Activated naive CD4-positive, alpha-beta T cell treated with anti-CD3 and anti-CD28 coated beads, Interleukin-2, amount 50 U/mL, for 72 hours (primary cell): ENCODE results near the gene MSMO1. TPM values are rescaled to one million over a fixed set of nuclear protein-coding genes. Genes with fewer than 3 reads are reported as not detected.
A peak's percentile ranks its signal among the peaks of the same experiment; 100 is the strongest.

Experiments used
- ATAC-seq, 2 donors: fragments of 150-1000 bp; cut with Tn5 transposase; 2 replicates each; pipeline ENCODE4 v1.10.0; 2021; ENCODE audit warnings: mild to moderate bottlenecking in 2 of 2, moderate library complexity in 2 of 2
- DNase-seq, 2 donors: peaks; one replicate each; pipeline ENCODE4 v3.0.0; 2021 to 2022; ENCODE audit warnings: low spot score in 2 of 2
- H3K27ac Mint-ChIP-seq, 2 donors: one replicate each; pipeline ENCODE4 v1.8.0; 2022; ENCODE audit warnings: mild to moderate bottlenecking in 2 of 2, mixed read lengths in 2 of 2
- H3K36me3 Mint-ChIP-seq, 2 donors: one replicate each; pipeline ENCODE4 v1.8.0; 2022; ENCODE audit warnings: mixed read lengths in 2 of 2
- H3K9me3 Mint-ChIP-seq, 2 donors: one replicate each; pipeline ENCODE4 v1.8.0; 2022; ENCODE audit warnings: mixed read lengths in 2 of 2
- total RNA-seq, 2 donors: library from RNA; stranded (reverse); gene quantifications; one replicate each; pipeline ENCODE4 v1.2.3, GENCODE V29; 2022

Gene MSMO1
- total RNA-seq, 2 donors from 2014 or later = 58.2 to 65.5 TPM

DNA sequence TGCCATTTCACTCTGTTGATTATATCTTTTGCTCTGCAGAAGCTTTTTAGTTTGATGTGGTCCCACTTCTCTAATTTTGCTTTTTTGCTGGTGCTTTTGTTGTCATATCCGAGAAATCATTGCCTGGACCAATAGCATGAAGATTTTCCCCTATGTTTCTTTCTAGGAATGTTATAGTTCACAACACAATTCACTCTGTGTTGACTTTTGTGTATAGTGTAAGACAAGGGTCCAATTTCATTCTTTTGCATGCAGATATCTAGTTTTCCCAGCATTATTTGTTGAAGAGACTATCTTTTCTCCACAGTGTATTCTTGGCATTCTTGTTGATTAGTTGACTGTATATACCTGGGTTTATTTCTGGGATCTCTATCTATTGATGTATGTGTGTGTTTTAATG, 43.1 kb downstream of the MSMO1 start:
- peaks cover 0 to 11% of the 10 kb centered on the region in 2 donors for H3K9me3 Mint-ChIP-seq
- DNase-seq (no peak), ATAC-seq (no peak)
- no peak overlapping the region for H3K27ac Mint-ChIP-seq
- peaks cover 0 to 11% of the 10 kb centered on the region in 2 donors for H3K36me3 Mint-ChIP-seq

DNA sequence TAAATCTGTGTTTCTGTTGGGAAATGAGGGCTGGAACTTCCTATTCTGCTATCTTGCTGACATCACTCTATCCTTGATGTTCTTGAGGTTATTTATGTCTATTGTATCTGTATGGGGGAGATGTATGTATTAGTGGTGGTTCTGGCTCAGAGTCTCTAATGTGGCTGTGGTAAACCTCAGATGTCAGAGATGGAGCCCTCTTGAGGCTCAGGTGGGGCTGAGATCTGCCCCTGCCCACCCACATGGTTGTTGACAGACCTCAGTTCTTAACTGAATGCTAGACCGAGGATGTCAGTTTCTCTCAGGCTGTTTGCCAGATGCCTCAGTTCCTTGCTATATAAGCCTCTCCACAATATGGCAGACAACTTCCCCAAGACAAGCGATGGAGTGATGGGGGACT, 48.0 kb downstream of the MSMO1 start:
- Mint-ChIP-seq H3K9me3 (peaks cover 0 to 11% of the 10 kb centered on the region in 2 donors), H3K36me3 (peaks cover 0 to 13% of the 10 kb centered on the region in 2 donors)
- no peak for ATAC-seq

GRCh38 chr4:165378398-165378744, 50.9 kb downstream of the MSMO1 start:
- Mint-ChIP-seq H3K36me3 (peaks cover 0 to 13% of the 10 kb centered on the region in 2 donors), H3K9me3 (peaks cover 0 to 11% of the 10 kb centered on the region in 2 donors), H3K27ac (no peak overlapping the region)
- no peak for ATAC-seq
- DNase-seq = no peak

More for the DNA sequence above, 48.0 kb downstream of the MSMO1 start:
- no peak for DNase-seq
- no peak overlapping the region for H3K27ac Mint-ChIP-seq

DNA sequence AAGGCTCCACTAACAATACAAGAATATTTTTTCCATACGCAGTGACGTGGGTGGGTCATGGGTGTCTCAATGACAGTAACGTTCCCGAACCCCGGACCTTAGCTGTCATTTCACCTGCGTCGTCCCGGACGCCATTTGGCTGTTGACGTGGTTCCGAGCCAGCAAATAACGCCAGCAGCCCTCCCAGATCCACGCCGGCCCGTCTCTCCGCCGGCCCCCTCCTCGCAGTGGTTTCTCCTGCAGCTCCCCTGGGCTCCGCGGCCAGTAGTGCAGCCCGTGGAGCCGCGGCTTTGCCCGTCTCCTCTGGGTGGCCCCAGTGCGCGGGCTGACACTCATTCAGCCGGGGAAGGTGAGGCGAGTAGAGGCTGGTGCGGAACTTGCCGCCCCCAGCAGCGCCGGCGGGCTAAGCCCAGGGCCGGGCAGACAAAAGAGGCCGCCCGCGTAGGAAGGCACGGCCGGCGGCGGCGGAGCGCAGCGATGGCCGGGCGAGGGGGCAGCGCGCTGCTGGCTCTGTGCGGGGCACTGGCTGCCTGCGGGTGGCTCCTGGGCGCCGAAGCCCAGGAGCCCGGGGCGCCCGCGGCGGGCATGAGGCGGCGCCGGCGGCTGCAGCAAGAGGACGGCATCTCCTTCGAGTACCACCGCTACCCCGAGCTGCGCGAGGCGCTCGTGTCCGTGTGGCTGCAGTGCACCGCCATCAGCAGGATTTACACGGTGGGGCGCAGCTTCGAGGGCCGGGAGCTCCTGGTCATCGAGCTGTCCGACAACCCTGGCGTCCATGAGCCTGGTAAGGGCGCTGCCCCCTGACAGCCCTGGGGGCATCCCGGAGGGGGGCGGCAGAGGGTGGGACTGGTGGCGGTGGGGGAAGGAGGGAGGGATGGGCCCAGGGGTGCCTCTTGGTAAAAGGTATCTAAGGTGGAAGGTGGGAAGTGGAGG, 51.5 kb downstream of the MSMO1 start, which contains the start of gene CPE:
TSS of gene CPE (plus strand) at position 264 of the 933 bp plus-strand sequence. CDS start at position 478, 214 bp downstream.
- H3K36me3 Mint-ChIP-seq = peaks cover 0 to 13% of the 10 kb centered on the region in 2 donors
- peak in 1 of 2 donors; percentile 76 for DNase-seq
- H3K9me3 Mint-ChIP-seq = peaks cover 0 to 9% of the 10 kb centered on the region in 2 donors

GRCh38 chr4:165379678-165380064, 52.2 kb downstream of the MSMO1 start:
- Mint-ChIP-seq H3K27ac (no peak overlapping the region), H3K9me3 (peaks cover 0 to 2% of the 10 kb centered on the region in 2 donors), H3K36me3 (peaks cover 0 to 8% of the 10 kb centered on the region in 2 donors)
- no peak for ATAC-seq
- DNase-seq = no peak

More for the DNA sequence above, 51.5 kb downstream of the MSMO1 start, which contains the start of gene CPE:
- no peak within 1 kb of the TSS for H3K27ac Mint-ChIP-seq
- ATAC-seq = peak; percentile 98 to 100

GRCh38 chr4:165380805-165381204, 53.3 kb downstream of the MSMO1 start:
- no peak for DNase-seq
- Mint-ChIP-seq H3K36me3 (no peaks in the 10 kb centered on the region), H3K9me3 (no peaks in the 10 kb centered on the region), H3K27ac (no peak overlapping the region)
- no peak for ATAC-seq

DNA sequence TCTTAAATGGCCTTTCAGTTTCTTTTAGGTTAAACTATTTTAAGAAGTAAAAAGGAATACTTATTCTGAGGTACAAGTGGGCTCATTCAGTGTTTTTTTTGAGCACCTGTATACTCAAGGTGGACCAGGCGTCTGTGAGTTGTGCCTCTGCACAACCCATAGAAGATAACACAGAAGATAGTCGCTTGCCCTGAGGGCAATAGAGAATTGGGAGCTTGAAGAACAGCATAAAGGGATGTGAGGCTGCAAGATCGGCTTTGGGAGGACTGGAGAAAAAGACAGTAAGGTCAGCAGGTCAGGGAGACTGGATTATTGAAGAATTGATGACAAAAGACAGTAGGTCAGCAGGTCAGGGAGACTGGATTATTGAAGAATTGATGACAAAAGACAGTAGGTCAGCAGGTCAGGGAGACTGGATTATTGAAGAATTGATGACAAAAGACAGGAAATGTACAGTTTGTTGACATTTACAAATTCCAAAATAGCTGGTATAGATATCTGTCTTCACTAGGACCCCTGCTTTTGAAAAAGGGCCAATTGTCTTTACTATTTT, 54.4 kb downstream of the MSMO1 start:
- Mint-ChIP-seq H3K9me3 (no peaks in the 10 kb centered on the region), H3K27ac (no peak overlapping the region), H3K36me3 (no peaks in the 10 kb centered on the region)
- ATAC-seq (no peak), DNase-seq (no peak)

GRCh38 chr4:165382640-165383039, 55.2 kb downstream of the MSMO1 start:
- Mint-ChIP-seq H3K27ac (no peak overlapping the region), H3K36me3 (no peaks in the 10 kb centered on the region), H3K9me3 (no peaks in the 10 kb centered on the region)
- DNase-seq = no peak
- no peak for ATAC-seq

DNA sequence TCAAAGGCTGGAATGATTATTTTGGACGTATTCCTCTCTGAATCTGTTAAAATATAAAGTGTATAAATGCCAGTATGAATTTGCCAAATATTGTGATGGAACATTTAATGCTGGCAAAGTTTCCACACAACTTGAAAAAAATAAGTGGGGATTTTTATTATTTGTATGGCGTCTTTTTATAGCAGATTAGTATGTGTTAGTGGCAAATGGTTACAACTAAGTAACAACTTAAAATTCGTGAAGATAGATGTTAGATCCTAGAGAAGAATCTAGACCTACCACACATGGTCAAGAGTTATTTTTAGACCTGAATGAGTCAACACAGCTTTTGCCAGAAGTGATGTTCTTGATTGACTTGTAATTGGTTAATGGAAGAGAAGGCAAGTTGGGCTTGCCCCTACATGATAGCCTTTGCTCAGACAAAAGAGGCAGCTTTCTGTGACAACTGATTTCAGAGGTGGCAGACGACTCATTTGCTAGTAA, 56.2 kb downstream of the MSMO1 start:
- Mint-ChIP-seq H3K27ac (no peak overlapping the region), H3K36me3 (no peaks in the 10 kb centered on the region), H3K9me3 (no peaks in the 10 kb centered on the region)
- ATAC-seq (no peak), DNase-seq (no peak)

- no peak for DNase-seq
- no peaks in the 10 kb centered on the region for H3K36me3 Mint-ChIP-seq
- no peak for ATAC-seq
- no peaks in the 10 kb centered on the region for H3K9me3 Mint-ChIP-seq
- H3K27ac Mint-ChIP-seq = no peak overlapping the region
Observed at GRCh38 chr4:165384186-165384585, 56.7 kb downstream of the MSMO1 start.

- H3K36me3 Mint-ChIP-seq = no peaks in the 10 kb centered on the region
- ATAC-seq = no peak
- no peak overlapping the region for H3K27ac Mint-ChIP-seq
- DNase-seq = no peak
- H3K9me3 Mint-ChIP-seq = no peaks in the 10 kb centered on the region
Observed at GRCh38 chr4:165384598-165384997, 57.1 kb downstream of the MSMO1 start.

GRCh38 chr4:165385126-165385525, 57.7 kb downstream of the MSMO1 start:
- DNase-seq (no peak), ATAC-seq (no peak)
- H3K27ac Mint-ChIP-seq = no peak overlapping the region
- H3K9me3 Mint-ChIP-seq = no peaks in the 10 kb centered on the region
- H3K36me3 Mint-ChIP-seq = no peaks in the 10 kb centered on the region

- no peaks in the 10 kb centered on the region for H3K9me3 Mint-ChIP-seq
- ATAC-seq (no peak), DNase-seq (no peak)
- no peaks in the 10 kb centered on the region for H3K36me3 Mint-ChIP-seq
- H3K27ac Mint-ChIP-seq = no peak overlapping the region
Observed at GRCh38 chr4:165386328-165386727, 58.9 kb downstream of the MSMO1 start.

DNA sequence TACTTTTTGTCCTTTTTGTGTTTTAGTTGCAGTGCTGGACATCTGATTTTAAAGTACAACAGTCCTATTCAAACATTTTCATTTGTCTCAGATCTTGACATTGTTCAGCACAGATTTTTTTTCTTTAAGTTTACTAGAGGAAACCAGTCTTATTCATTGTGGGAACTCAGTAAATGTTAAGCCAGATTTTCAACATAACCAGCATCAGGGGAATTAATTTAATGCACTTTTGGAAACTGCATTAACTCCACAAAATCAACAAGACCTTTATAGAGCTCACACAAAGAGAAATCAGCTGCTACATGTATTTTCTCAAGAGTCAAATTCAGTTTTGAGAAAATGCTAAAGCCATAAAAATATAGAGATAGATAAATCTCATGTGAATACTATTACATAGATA, 61.3 kb downstream of the MSMO1 start:
- no peak for DNase-seq
- H3K27ac Mint-ChIP-seq = no peak overlapping the region
- no peaks in the 10 kb centered on the region for H3K9me3 Mint-ChIP-seq

More for the DNA sequence above, 61.3 kb downstream of the MSMO1 start:
- no peak for ATAC-seq
- no peaks in the 10 kb centered on the region for H3K36me3 Mint-ChIP-seq
